Epithelial cell of esophagus (primary cell): Measurements from ENCODE around the gene LRIT2.
"Not testable (repeated sequence)": the region's sequence is repeated elsewhere in the genome, so short reads cannot be mapped to it uniquely, and the experiment has no call there.

ENCODE experiments used
- DNase-seq: peaks from one replicate; pipeline ENCODE4 v3.0.0; 2010; ENCODE audit warnings: low read depth
- H3K4me3 ChIP-seq: 2 replicates; pipeline ENCODE4 v1.5.1; 2011; ENCODE audit warnings: mild to moderate bottlenecking, low read length, control low read depth
- TF ChIP-seq, protein P1 (sequence below): IDR thresholded peaks from 2 replicates; pipeline ENCODE4 v1.5.1; 2011; ENCODE audit warnings: low read depth, mild to moderate bottlenecking, low read length, control low read depth, inconsistent platforms; ENCODE audit not compliant: insufficient read depth; ENCODE audit errors: missing control alignments

Gene LRIT2

DNA sequence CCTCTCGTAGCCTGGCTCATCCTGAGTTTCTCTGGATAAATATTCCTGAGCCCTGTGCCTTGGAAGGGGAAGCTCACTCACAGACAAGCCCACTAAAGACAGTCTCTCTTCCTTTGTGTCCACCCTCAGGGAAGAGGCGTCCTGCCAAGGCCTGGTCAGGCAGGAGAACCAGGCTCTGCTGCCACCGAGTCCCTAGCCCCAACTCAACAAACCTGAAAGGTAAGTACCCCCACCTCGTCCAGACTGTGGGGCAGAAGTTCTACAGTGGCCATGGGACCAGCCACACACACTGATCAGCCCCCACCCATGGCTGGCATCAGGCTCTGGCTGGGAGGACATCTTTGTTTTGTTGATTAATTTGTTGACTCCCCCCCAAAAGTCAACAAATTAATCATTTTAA, 49.0 kb downstream of the LRIT2 start:
- H3K4me3 ChIP-seq, result no peak overlapping the region
- TF ChIP-seq, protein P1, sequence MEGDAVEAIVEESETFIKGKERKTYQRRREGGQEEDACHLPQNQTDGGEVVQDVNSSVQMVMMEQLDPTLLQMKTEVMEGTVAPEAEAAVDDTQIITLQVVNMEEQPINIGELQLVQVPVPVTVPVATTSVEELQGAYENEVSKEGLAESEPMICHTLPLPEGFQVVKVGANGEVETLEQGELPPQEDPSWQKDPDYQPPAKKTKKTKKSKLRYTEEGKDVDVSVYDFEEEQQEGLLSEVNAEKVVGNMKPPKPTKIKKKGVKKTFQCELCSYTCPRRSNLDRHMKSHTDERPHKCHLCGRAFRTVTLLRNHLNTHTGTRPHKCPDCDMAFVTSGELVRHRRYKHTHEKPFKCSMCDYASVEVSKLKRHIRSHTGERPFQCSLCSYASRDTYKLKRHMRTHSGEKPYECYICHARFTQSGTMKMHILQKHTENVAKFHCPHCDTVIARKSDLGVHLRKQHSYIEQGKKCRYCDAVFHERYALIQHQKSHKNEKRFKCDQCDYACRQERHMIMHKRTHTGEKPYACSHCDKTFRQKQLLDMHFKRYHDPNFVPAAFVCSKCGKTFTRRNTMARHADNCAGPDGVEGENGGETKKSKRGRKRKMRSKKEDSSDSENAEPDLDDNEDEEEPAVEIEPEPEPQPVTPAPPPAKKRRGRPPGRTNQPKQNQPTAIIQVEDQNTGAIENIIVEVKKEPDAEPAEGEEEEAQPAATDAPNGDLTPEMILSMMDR, result no peak
- DNase-seq, result no peak

DNA sequence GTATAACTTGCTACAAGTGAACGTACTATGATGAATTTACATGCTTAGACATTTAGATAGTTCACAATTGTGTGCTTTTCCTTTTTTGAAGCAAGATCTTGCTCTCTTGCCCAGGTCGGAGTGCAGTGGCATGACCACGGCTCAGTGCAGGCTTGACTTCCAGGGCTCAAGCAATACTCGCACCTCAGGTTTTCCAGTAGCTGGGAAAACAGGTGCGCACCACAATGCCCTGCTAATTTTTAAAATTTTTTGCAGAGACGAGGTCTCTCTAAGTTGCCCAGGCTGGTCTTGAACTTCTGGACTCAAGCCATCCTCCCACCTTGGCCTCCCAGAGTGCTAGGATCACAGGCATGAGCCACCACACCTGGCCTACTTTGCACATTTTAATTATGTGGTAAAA, 49.9 kb downstream of the LRIT2 start:
- TF ChIP-seq, protein P1, result no peak
- DNase-seq, result no peak
- H3K4me3 ChIP-seq, result peak overlapping the region; percentile 53

DNA sequence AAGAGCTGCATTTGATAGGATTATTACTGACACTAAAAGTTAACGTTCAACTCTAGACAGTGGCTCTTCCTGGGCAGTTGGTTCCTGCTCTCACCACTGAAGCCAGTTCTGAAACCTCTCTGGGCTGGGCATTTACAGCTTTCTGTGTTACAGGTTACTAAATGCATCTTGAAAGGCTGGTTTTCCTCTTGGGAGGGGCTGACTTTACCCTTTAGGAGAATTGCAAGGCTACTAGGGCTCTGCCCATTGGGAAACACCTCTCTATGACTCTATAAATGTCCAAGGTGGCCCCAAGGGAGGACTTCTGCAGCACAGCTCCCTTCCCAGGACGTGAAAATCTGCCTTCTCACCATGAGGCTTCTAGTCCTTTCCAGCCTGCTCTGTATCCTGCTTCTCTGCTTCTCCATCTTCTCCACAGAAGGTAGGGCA, 51.8 kb downstream of the LRIT2 start, which contains the start of gene GPR15LG:
GPR15LG (plus strand) TSS at position 301 of the 429 bp plus-strand sequence; CDS start at position 352, 51 bp downstream.
- peak within 1 kb of the TSS; percentile 53 for H3K4me3 ChIP-seq
- peak; percentile 61 for DNase-seq
- TF ChIP-seq, protein P1, result no peak

DNA sequence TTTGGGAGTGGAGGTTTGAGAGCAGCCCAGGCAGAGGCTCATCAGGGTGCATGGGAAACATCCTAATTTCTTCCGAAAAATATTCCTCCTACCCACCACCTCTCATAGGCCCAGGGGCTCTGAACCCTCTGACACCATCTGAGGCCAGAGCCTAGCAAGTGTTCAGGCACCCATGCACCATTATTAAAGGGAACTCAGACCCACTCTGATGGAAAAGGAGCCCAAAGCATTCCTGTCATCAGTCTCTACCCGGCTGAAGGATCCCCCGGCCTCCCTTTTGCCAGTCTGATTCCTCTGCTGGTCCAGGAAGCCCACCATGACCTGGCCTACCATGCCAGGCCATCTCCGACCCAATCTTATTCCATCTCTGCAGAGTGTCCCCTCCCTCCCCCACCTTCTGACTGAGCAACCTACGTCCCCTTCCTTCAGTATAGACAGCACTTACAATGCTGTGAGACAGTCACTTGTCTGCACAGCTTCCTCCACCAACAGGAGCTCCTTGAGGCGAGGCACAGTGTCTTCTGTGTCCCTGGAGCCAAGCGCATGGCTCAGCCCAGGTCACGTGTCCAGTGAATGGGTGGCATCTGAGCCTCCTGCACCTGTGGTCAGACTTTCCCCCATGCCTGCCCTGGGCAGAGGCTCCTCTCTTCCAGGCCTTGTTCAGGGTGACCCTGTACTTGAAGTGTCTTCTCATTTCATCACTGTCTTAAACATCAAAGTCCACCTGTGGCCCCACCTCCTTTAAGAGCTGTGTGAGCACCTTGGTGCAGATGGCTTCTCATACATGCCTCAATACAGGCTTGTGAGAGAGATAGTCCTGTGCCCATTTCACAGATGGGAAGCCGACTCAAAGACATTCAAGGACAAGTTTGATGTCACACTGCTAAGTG, 52.6 kb downstream of the LRIT2 start:
- TF ChIP-seq, protein P1, result no peak
- no peak overlapping the region for H3K4me3 ChIP-seq
- no peak for DNase-seq

DNA sequence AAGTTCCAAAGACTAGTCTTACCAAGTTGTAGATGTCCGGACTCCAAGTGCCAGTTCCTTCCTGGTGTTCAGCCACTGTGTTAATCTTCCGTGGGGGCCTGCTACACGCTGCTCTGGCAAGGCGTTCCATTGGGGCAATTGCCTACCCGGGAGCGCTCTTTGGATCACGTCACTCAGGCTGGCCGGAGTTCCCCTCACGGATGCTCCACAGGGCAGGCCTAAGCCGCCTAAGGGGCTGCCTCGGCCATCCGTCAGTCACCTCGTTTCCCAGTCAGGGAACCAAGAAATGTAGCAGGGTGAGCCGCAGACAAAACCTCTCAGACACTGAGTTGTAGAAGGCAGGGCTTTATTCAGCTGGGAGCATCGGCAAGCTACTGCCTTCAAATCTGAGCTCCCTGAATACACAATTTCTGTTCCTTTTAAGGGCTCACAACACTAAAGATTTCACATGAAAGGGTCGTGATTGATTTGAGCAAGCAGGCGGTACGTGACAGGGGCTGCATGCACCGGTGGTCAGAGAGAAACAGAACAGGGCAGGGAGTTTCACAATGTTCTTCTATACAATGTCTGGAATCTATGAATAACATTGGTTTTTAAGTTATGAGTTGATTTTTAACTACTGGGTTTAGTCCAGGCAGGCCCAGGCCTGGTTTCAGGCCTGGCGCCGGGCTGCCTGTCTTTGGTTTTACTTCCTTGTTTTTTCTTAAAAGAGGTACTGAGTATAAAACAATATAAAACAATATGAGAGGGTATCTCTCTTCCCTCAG, 53.5 kb downstream of the LRIT2 start:
- peak; percentile 69 for DNase-seq
- H3K4me3 ChIP-seq, result peak overlapping the region; percentile 45

DNA sequence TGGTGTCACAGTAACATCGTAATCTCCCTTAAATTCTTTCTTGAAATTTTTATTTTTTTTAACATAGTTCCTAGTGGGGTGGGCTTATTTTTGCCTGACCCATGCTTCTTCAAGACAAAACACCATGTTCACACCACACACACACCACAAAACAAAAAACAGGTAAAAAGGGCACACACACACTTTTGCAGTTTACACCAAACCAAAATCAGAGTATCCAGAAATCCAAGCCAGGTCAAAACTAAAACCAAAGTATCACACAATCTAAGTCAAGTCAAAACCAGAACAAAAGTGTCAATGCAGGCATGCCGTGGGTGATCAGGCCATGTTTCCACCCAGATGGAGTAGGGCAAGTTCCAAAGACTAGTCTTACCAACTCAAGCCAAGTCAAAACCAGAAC, 54.1 kb downstream of the LRIT2 start:
- DNase-seq, result not testable (repeated sequence)
- H3K4me3 ChIP-seq, result peak overlapping the region; percentile 45
